ENCODE results near the gene RRM2.
"Not testable (repeated sequence)": the region's sequence is repeated elsewhere in the genome, so short reads cannot be mapped to it uniquely, and the experiment has no call there.

The RRM2 gene

DNA sequence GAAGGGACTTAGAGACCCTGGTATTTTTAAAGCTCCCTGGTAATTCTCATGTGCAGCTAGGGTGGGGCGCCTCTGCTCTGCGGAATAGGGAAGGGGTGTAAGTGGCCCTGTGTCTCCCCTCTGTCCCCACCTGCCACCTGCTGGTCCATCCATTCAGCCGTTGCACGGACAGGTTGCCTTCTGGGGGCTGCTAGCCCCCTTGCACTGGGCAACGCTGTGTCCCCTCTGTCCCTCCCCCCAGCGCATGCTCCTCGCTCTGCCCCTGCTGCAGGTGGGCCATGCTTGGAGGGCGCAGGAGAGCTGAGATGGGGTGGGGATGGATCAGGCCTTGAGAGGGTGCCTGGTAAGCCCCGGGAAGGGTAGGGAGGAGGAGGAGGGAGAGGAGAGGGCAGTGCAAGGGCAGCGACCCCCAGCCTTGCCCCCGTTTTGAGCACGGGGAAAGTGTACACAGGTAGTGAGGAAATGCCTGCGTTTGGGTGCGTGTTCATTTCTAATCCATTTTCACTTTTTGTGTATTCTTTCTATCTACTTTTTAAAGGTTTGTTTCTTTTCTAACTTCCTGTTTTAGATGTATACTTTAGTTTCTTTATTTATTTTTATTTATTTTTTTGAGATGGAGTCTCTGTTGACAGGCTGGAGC, 23.9 kb downstream of the RRM2 start:
- TF ChIP-seq, protein P1, sequence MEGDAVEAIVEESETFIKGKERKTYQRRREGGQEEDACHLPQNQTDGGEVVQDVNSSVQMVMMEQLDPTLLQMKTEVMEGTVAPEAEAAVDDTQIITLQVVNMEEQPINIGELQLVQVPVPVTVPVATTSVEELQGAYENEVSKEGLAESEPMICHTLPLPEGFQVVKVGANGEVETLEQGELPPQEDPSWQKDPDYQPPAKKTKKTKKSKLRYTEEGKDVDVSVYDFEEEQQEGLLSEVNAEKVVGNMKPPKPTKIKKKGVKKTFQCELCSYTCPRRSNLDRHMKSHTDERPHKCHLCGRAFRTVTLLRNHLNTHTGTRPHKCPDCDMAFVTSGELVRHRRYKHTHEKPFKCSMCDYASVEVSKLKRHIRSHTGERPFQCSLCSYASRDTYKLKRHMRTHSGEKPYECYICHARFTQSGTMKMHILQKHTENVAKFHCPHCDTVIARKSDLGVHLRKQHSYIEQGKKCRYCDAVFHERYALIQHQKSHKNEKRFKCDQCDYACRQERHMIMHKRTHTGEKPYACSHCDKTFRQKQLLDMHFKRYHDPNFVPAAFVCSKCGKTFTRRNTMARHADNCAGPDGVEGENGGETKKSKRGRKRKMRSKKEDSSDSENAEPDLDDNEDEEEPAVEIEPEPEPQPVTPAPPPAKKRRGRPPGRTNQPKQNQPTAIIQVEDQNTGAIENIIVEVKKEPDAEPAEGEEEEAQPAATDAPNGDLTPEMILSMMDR (IDR thresholded peaks at IDR 0.05; ENCODE audit: insufficient read depth, low read length), result no peak
- no peak for TF ChIP-seq POLR2AphosphoS5 (IDR thresholded peaks at IDR 0.05; ENCODE audit: low read depth)
- TF ChIP-seq, protein P2, sequence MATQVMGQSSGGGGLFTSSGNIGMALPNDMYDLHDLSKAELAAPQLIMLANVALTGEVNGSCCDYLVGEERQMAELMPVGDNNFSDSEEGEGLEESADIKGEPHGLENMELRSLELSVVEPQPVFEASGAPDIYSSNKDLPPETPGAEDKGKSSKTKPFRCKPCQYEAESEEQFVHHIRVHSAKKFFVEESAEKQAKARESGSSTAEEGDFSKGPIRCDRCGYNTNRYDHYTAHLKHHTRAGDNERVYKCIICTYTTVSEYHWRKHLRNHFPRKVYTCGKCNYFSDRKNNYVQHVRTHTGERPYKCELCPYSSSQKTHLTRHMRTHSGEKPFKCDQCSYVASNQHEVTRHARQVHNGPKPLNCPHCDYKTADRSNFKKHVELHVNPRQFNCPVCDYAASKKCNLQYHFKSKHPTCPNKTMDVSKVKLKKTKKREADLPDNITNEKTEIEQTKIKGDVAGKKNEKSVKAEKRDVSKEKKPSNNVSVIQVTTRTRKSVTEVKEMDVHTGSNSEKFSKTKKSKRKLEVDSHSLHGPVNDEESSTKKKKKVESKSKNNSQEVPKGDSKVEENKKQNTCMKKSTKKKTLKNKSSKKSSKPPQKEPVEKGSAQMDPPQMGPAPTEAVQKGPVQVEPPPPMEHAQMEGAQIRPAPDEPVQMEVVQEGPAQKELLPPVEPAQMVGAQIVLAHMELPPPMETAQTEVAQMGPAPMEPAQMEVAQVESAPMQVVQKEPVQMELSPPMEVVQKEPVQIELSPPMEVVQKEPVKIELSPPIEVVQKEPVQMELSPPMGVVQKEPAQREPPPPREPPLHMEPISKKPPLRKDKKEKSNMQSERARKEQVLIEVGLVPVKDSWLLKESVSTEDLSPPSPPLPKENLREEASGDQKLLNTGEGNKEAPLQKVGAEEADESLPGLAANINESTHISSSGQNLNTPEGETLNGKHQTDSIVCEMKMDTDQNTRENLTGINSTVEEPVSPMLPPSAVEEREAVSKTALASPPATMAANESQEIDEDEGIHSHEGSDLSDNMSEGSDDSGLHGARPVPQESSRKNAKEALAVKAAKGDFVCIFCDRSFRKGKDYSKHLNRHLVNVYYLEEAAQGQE (IDR thresholded peaks at IDR 0.05; ENCODE audit: insufficient replicate concordance, low read depth), result no peak
- TF ChIP-seq GABPA (IDR thresholded peaks at IDR 0.05; ENCODE audit: low read depth), result no peak
- TF ChIP-seq SPI1 (IDR thresholded peaks at IDR 0.05; ENCODE audit: borderline replicate concordance, low read depth), result no peak

DNA sequence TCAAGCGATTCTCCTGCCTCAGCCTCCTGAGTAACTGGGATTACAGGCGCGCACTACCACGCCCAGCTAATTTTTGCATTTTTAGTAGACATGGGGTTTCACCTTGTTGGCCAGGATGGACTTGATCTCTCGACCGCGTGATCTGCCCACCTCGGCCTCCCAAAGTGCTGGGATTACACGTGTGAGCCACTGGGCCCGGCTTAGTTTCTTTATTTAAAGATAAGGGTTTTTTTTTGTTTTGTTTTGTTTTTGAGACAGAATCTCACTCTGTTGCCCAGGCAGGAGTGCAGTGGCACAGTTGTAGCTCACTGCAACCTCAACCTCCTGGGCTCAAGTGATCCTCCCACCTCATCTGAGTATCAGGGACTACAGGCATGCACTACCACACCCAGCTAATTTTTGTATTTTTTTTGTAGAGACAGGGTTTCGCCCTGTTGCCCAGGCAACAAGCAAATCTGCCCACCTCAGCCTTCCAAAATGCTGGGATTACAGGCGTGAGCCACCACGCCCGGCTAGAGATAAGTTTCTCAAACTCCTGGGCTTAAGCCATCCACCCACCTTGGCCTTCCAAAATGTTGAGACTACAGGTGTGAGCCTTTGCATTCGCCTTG, 24.6 kb downstream of the RRM2 start:
- not testable (repeated sequence) for DNase-seq (ENCODE audit: low read depth in 1 of 2, low spot score in 1 of 2); H3K27me3 ChIP-seq (ENCODE audit: insufficient read depth, poor library complexity, severe bottlenecking); H3K27ac ChIP-seq (replicated peaks); H3K4me3 ChIP-seq (replicated peaks; ENCODE audit: insufficient read depth, low read length)

More for the DNA sequence above, 23.9 kb downstream of the RRM2 start:
- Histone ChIP-seq H3K27ac (replicated peaks) (no peak overlapping the region), H3K4me3 (replicated peaks; ENCODE audit: insufficient read depth, low read length) (no peak overlapping the region), H3K27me3 (ENCODE audit: insufficient read depth, poor library complexity, severe bottlenecking) (no peaks in the 10 kb centered on the region)
- no peak for DNase-seq (ENCODE audit: low read depth in 1 of 2, low spot score in 1 of 2)

DNA sequence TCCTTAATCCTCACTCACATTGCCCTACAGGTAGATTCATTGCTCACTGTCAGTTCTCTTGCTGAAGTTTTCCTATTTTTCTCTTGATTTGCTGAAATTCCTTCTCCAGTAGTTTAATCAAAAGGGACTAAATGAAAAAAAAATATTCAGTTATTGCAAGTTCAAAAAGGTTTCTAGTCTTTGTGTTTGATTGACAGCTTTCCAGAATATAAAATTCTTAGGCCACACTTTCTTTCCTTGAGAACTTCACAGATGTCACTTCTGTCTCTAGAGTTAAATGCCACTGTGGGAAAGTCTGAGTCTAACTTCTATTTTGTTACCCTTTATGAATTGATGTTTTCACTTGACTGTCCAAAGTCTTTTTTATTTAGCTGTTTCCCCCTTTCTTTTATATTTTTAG, 25.7 kb downstream of the RRM2 start:
- no peak for DNase-seq (ENCODE audit: low read depth in 1 of 2, low spot score in 1 of 2)
- Histone ChIP-seq H3K27me3 (ENCODE audit: insufficient read depth, poor library complexity, severe bottlenecking) (no peaks in the 10 kb centered on the region), H3K4me3 (replicated peaks; ENCODE audit: insufficient read depth, low read length) (no peak overlapping the region), H3K27ac (replicated peaks) (no peak overlapping the region)
- TF ChIP-seq SPI1 (IDR thresholded peaks at IDR 0.05; ENCODE audit: borderline replicate concordance, low read depth) (no peak), GABPA (IDR thresholded peaks at IDR 0.05; ENCODE audit: low read depth) (no peak), POLR2AphosphoS5 (IDR thresholded peaks at IDR 0.05; ENCODE audit: low read depth) (no peak)
- TF ChIP-seq, protein P1 (IDR thresholded peaks at IDR 0.05; ENCODE audit: insufficient read depth, low read length), result no peak
- TF ChIP-seq, protein P2 (IDR thresholded peaks at IDR 0.05; ENCODE audit: insufficient replicate concordance, low read depth), result no peak

DNA sequence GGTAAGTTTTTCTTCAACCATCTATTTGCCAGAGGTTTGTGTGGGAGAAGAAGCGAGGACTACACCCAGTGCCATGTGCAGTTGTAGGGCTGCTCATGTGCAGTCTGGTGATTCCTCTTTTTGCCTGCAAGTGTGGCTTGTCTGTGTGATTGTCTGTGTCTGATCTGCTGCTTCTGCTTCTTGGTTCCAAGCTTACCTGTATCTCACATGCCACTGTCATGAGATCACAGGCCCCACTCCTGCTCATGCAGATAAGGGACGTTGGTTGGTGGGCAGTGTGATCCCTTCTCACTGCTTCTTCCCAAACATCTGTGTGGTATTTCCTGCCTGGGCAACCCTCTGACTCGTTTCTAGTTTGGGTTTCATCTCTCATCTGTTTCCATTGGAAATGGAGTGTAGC, 27.1 kb downstream of the RRM2 start:
- TF ChIP-seq POLR2AphosphoS5 (IDR thresholded peaks at IDR 0.05; ENCODE audit: low read depth) (no peak), SPI1 (IDR thresholded peaks at IDR 0.05; ENCODE audit: borderline replicate concordance, low read depth) (no peak), GABPA (IDR thresholded peaks at IDR 0.05; ENCODE audit: low read depth) (no peak)
- TF ChIP-seq, protein P2 (IDR thresholded peaks at IDR 0.05; ENCODE audit: insufficient replicate concordance, low read depth), result no peak
- TF ChIP-seq, protein P1 (IDR thresholded peaks at IDR 0.05; ENCODE audit: insufficient read depth, low read length), result no peak
- no peak overlapping the region for H3K4me3 ChIP-seq (replicated peaks; ENCODE audit: insufficient read depth, low read length)
- no peak overlapping the region for H3K27ac ChIP-seq (replicated peaks)
- DNase-seq (ENCODE audit: low read depth in 1 of 2, low spot score in 1 of 2), result no peak
- no peaks in the 10 kb centered on the region for H3K27me3 ChIP-seq (ENCODE audit: insufficient read depth, poor library complexity, severe bottlenecking)
